Endothelial cell of umbilical vein (primary cell): ENCODE measurements around the gene GLYATL2.

Experiments used
- CTCF ChIP-seq, 2 donors: IDR thresholded peaks; 1 replicate in 1 of 2; 2 replicates in 1 of 2; pipeline ENCODE4 v1.5.1; 2011; ENCODE audit warnings: low read length in 2 of 2, mild to moderate bottlenecking in 2 of 2, moderate library complexity in 2 of 2, control low read depth in 1 of 2, inconsistent platforms in 1 of 2, low read depth in 1 of 2; ENCODE audit not compliant: insufficient read depth in 1 of 2; ENCODE audit errors: extremely low read depth in 1 of 2
- EZH2 ChIP-seq: IDR thresholded peaks from 2 replicates; pipeline ENCODE4 v1.6.1; 2012; ENCODE audit warnings: borderline replicate concordance, low read depth, mild to moderate bottlenecking, moderate library complexity, low read length, inconsistent platforms; ENCODE audit not compliant: severe bottlenecking
- GATA2 ChIP-seq: IDR thresholded peaks from 2 replicates; pipeline ENCODE4 v1.7.0; 2011; ENCODE audit warnings: low read depth, mild to moderate bottlenecking, moderate library complexity, mixed read lengths, low read length; ENCODE audit not compliant: insufficient read length, insufficient read depth
- JUN ChIP-seq: IDR thresholded peaks from 2 replicates; pipeline ENCODE4 v1.6.1; 2011; ENCODE audit warnings: borderline replicate concordance, low read depth; ENCODE audit not compliant: insufficient read length, insufficient read depth
- MYC ChIP-seq: IDR thresholded peaks from one replicate; pipeline ENCODE4 v1.6.1; 2011; ENCODE audit warnings: mild to moderate bottlenecking, low read depth, low read length
- POLR2A ChIP-seq: IDR thresholded peaks from 2 replicates; pipeline ENCODE4 v1.6.1; 2012; ENCODE audit warnings: low read depth, mild to moderate bottlenecking, control low read depth, low read length
- POLR2AphosphoS5 ChIP-seq: IDR thresholded peaks from 2 replicates; pipeline ENCODE4 v1.6.1; 2012; ENCODE audit warnings: low read depth, mild to moderate bottlenecking, control low read depth, low read length, moderate library complexity; ENCODE audit not compliant: insufficient read depth
- TF ChIP-seq, protein P1 (sequence below): IDR thresholded peaks from 2 replicates; pipeline ENCODE4 v1.6.1; 2011; ENCODE audit not compliant: insufficient read depth, insufficient read length

GRCh38 chr11:58788355-58789023, 56.0 kb downstream of the GLYATL2 start:
- TF ChIP-seq CTCF (IDR thresholded peaks at IDR 0.05; ENCODE audit: extremely low read depth in 1 of 2, insufficient read depth in 1 of 2, low read depth in 1 of 2, low read length in 2 of 2) (peak; percentile 72 to 80), POLR2A (no peak), EZH2 (no peak), POLR2AphosphoS5 (no peak), GATA2 (no peak), MYC (no peak), JUN (no peak)
- TF ChIP-seq, protein P1, sequence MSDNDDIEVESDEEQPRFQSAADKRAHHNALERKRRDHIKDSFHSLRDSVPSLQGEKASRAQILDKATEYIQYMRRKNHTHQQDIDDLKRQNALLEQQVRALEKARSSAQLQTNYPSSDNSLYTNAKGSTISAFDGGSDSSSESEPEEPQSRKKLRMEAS: no peak
